ENCODE results near the gene SLC46A1. TPM values are rescaled to one million over a fixed set of nuclear protein-coding genes. Genes with fewer than 3 reads are reported as not detected.

Gene SLC46A1
- total and polyA plus RNA-seq, 10 of the 15 experiments (the other 5 are each of a cell fraction or from before 2014, with no cell fraction given), result 1.7 to 6.9 (median 4.0) TPM

DNA sequence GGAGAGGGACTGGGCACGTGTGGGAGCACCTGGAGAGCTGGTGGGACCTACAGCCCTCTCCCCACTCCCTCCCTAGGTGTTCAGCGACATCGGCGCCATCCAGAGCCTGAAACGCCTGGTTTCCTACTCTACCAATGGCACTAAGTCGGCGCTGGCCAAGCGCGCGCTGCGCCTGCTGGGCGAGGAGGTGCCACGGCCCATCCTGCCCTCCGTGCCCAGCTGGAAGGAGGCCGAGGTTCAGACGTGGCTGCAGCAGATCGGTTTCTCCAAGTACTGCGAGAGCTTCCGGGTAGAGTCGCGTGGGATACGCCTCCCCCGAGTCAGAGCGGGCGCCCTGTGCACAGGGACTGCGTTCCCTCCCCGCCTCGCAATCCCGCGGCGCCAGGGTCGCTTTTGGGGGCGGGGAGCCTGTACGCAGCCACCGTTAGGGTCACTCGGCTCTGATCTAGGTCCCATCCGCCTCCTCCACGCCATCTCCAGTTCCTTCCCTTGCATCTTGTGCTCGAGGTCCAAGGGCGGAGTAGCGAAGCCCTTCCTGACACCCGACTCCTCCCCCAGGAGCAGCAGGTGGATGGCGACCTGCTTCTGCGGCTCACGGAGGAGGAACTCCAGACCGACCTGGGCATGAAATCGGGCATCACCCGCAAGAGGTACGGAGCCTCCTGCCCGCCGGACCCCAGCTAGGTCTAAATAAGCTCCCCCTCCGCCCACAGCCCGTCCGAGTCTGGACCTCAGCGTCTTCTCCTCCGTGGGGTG lies 21.6 kb downstream of the SLC46A1 start (continued):
- TF ChIP-seq, protein P1, sequence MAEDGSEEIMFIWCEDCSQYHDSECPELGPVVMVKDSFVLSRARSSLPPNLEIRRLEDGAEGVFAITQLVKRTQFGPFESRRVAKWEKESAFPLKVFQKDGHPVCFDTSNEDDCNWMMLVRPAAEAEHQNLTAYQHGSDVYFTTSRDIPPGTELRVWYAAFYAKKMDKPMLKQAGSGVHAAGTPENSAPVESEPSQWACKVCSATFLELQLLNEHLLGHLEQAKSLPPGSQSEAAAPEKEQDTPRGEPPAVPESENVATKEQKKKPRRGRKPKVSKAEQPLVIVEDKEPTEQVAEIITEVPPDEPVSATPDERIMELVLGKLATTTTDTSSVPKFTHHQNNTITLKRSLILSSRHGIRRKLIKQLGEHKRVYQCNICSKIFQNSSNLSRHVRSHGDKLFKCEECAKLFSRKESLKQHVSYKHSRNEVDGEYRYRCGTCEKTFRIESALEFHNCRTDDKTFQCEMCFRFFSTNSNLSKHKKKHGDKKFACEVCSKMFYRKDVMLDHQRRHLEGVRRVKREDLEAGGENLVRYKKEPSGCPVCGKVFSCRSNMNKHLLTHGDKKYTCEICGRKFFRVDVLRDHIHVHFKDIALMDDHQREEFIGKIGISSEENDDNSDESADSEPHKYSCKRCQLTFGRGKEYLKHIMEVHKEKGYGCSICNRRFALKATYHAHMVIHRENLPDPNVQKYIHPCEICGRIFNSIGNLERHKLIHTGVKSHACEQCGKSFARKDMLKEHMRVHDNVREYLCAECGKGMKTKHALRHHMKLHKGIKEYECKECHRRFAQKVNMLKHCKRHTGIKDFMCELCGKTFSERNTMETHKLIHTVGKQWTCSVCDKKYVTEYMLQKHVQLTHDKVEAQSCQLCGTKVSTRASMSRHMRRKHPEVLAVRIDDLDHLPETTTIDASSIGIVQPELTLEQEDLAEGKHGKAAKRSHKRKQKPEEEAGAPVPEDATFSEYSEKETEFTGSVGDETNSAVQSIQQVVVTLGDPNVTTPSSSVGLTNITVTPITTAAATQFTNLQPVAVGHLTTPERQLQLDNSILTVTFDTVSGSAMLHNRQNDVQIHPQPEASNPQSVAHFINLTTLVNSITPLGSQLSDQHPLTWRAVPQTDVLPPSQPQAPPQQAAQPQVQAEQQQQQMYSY (CRISPR knock-in tag; IDR thresholded peaks at IDR 0.05), result no peak
- TF ChIP-seq TAF1 (IDR thresholded peaks at IDR 0.05; ENCODE audit: borderline replicate concordance, low read depth, low read length) (peak; percentile 33; the same call in 1 of the 2 replicates), MYC (IDR thresholded peaks at IDR 0.05; ENCODE audit: insufficient read depth, insufficient read length, insufficient replicate concordance, low read length, severe bottlenecking) (peak; percentile 12), NR2C1 (IDR thresholded peaks at IDR 0.05) (0 out of 2 replicates have a peak, but pooled peaks have one; percentile 25), IKZF1 (conservative IDR thresholded peaks at IDR 0.05) (0 out of 2 replicates have a peak, but pooled peaks have one; percentile 17), ESRRA (IDR thresholded peaks at IDR 0.05; ENCODE audit: low read length) (no peak), TCF12 (IDR thresholded peaks at IDR 0.05; ENCODE audit: low read depth, low read length) (no peak), TCF3 (IDR thresholded peaks at IDR 0.05; ENCODE audit: borderline replicate concordance, insufficient read depth, low read depth, low read length) (0 out of 2 replicates have a peak, but pooled peaks have one; percentile 15), SMAD5 (IDR thresholded peaks at IDR 0.05; ENCODE audit: low read depth) (peak; percentile 61; the same call in 1 of the 2 replicates), CREB1 (IDR thresholded peaks at IDR 0.05; ENCODE audit: low read depth) (peak; percentile 77), KAT2A (conservative IDR thresholded peaks at IDR 0.05; ENCODE audit: control insufficient read depth, low read depth, low read length) (no peak)
- TF ChIP-seq, protein P2, sequence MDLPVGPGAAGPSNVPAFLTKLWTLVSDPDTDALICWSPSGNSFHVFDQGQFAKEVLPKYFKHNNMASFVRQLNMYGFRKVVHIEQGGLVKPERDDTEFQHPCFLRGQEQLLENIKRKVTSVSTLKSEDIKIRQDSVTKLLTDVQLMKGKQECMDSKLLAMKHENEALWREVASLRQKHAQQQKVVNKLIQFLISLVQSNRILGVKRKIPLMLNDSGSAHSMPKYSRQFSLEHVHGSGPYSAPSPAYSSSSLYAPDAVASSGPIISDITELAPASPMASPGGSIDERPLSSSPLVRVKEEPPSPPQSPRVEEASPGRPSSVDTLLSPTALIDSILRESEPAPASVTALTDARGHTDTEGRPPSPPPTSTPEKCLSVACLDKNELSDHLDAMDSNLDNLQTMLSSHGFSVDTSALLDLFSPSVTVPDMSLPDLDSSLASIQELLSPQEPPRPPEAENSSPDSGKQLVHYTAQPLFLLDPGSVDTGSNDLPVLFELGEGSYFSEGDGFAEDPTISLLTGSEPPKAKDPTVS (IDR thresholded peaks at IDR 0.05; ENCODE audit: low read depth, low read length), result no peak
- TF ChIP-seq, protein P3, sequence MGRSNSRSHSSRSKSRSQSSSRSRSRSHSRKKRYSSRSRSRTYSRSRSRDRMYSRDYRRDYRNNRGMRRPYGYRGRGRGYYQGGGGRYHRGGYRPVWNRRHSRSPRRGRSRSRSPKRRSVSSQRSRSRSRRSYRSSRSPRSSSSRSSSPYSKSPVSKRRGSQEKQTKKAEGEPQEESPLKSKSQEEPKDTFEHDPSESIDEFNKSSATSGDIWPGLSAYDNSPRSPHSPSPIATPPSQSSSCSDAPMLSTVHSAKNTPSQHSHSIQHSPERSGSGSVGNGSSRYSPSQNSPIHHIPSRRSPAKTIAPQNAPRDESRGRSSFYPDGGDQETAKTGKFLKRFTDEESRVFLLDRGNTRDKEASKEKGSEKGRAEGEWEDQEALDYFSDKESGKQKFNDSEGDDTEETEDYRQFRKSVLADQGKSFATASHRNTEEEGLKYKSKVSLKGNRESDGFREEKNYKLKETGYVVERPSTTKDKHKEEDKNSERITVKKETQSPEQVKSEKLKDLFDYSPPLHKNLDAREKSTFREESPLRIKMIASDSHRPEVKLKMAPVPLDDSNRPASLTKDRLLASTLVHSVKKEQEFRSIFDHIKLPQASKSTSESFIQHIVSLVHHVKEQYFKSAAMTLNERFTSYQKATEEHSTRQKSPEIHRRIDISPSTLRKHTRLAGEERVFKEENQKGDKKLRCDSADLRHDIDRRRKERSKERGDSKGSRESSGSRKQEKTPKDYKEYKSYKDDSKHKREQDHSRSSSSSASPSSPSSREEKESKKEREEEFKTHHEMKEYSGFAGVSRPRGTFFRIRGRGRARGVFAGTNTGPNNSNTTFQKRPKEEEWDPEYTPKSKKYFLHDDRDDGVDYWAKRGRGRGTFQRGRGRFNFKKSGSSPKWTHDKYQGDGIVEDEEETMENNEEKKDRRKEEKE (IDR thresholded peaks at IDR 0.05), result no peak
- TF ChIP-seq, protein P4, sequence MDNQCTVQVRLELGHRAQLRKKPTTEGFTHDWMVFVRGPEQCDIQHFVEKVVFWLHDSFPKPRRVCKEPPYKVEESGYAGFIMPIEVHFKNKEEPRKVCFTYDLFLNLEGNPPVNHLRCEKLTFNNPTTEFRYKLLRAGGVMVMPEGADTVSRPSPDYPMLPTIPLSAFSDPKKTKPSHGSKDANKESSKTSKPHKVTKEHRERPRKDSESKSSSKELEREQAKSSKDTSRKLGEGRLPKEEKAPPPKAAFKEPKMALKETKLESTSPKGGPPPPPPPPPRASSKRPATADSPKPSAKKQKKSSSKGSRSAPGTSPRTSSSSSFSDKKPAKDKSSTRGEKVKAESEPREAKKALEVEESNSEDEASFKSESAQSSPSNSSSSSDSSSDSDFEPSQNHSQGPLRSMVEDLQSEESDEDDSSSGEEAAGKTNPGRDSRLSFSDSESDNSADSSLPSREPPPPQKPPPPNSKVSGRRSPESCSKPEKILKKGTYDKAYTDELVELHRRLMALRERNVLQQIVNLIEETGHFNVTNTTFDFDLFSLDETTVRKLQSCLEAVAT (IDR thresholded peaks at IDR 0.05), result peak; percentile 88
